ENCODE results near the gene PRKD2.

The PRKD2 gene

DNA sequence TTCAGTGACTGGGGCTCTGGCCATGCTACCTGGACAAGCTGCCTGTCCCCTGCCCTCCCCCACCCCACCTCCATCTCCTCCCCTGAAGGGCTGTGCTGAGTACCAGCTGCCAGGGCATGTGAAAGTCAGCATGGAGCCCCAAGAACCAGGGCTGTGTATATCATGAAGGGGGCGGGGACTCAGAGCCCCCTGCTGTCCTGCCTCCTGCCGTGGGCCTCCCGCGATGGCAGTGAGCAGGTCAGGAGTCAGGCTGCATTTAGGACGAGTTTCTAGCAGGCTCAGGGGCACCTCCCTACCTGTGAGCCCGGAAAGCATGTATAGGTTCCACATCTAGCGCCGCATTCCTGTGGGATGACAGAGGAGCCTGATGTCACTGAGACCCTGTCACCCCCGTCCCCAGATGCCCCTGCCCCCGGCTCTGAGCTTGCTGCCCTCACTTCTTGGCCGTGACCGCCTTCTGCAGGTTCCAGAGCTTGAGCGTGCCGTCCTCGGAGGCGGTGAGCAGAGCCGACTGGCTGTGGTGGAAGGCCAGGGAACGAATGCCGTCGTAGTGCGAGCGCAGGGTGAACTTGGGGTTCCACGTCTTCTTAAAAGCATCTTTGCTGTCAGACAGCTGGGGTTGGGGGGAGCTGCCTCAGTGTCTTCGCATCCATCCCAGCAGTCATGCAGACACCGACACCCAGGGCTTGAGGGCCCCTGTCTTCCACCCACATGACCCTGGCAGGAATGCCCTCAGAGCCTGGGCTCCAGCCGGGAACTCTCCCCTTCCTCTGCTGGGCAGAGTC lies 8.3 kb upstream of the PRKD2 start:
- no peak for FAIRE-seq
- no peak for DNase-seq (ENCODE audit: low spot score)

- no peak for DNase-seq (ENCODE audit: low spot score)
- no peak for FAIRE-seq
Observed at GRCh38 chr19:46724468-46724867, 7.6 kb upstream of the PRKD2 start.

- no peak for DNase-seq (ENCODE audit: low spot score)
- FAIRE-seq, result no peak
Observed at GRCh38 chr19:46723471-46723870, 6.6 kb upstream of the PRKD2 start.

- DNase-seq (ENCODE audit: low spot score) (no peak), FAIRE-seq (no peak)
Observed at GRCh38 chr19:46723023-46723461, 6.1 kb upstream of the PRKD2 start.

DNA sequence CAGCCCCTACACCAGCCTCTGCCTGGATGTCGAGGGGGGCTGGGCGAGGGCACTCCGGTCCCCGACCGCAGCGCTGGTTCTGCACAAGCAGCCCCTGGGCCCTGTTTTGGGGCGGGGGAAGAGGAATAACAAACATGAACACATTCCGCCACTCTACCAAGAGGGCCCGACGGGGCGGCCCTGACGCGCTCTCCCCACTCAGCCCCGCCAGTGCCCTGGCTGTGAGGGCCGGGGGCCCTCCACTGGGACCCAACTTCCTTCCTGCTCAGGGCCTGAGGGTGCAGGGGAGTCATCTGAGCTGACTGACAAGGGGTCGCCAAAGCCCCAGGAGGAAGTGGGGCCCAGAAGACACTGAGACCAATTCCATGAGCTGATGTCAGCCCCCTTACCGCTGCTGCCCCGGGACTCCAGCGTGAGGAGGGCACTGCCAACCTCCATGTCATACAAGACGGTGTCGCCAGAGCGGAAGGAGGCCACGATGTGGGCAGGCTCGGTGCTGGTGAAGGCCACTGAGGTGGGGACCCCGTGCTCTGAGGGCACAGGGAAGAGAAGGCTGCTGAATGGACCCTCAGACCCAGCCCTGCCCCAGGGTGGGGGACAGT lies 5.6 kb upstream of the PRKD2 start:
- DNase-seq (ENCODE audit: low spot score) (no peak), FAIRE-seq (no peak)

GRCh38 chr19:46722004-46722380 lies 5.1 kb upstream of the PRKD2 start:
- FAIRE-seq (no peak), DNase-seq (ENCODE audit: low spot score) (no peak)

- DNase-seq (ENCODE audit: low spot score), result no peak
- no peak for FAIRE-seq
Observed at GRCh38 chr19:46721269-46722003, 4.5 kb upstream of the PRKD2 start.

DNA sequence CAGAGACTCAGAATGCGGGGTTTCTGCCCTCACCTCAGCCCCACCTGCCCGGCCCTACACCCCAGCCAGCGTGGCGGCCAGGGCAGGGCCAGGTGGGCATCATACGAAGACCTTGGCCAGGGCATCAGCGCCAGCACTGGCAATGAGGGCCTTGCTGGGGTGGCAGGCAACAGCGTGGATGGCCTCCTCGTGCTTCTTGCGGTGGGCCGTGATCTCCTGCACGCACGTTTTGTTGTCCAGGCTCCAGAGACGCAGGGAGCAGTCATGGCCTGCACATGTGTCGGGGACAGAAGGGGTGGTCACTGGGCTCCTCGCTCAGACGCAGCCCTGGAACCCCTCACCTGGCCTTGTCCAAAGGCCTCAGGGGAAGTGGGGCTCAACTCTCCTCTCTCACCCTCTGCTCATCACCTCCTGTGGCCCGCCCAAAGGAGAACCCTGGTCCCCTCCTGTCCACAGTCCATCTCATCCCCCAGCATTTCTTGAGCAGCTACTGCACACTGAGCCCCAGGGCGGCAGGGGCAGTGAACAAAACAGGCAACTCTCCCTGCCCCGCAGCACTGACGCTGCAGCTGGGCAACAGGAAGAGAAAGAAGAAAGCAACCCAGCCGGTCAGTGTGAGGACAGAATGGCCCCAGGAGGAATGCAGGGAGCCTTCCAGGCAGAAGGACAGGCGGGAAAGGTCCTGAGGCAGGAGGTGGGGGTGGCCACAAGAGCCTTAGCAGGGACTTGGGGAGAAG lies 3.8 kb upstream of the PRKD2 start:
- FAIRE-seq (no peak), DNase-seq (ENCODE audit: low spot score) (no peak)

- no peak for FAIRE-seq
- DNase-seq (ENCODE audit: low spot score), result no peak
Observed at GRCh38 chr19:46719629-46720502, 3.0 kb upstream of the PRKD2 start.

DNA sequence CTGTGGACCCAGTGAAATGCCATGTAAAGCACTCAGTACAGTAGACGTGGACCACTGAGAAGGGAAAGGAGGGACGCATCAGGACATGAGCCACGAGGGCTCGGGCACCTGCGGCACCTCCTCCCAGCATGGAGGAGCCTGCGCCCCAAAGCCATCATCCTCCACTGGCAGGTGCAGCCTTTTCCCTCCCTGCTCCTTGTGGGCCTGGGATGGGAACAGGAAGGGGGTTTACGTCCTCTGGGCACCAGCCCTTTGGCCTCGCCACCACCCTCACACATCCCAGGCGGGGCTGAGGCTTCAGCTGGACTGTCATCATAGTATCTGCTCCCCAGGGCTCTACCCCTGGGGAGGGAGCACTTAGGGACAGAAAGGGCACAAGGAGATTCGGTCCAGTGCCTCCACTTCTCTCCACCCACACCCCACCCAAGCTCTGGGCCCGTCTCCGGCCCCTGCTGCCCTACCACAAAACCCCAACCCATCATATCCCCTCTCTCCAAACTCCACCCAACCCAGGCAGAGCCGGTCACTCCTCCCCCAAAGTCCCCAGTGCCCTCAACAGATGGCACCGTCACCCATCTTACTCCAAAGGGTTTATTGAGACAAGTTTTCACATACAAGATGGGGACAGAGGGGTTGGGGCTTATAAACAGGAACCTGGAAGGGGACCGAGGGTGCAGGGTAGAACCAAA lies 2.2 kb upstream of the PRKD2 start:
- DNase-seq (ENCODE audit: low spot score) (no peak), FAIRE-seq (no peak)

DNA sequence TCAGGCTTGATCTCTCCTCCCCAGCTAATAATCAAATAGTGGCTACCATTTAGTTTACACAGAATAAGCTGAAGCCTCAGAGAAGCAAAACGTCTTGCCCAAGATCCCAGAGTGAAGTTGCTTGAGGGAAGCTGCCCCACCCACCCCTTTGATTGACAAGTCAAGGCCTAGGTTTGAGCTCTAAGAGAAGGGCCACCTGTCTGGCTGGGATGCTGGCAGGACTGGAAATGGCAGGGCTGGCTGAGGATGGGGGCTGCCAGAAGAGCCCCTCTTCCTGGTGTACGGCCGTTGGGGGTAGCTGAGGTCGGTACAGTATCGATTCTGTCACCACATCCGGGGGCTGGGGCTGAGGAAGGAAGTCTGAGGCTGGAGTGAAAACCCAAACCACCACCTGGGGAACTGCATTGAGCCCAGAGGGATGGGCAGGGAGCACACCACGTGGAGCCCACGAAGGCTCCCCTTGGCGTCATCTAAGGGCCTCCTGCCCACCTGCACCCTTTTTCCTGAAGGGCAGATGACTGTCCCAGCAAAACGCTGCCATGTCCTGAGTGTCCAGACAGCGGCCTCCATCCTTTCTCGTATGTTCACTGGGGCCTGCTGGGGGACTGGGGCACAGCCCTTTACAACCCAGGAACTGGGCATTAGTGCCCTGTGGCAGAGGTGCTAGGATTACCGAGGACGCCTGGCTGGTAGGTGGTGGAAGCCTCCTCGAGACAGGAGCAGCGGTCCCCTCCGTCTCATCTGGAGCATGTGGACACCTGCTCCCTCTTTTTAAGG lies 1.4 kb upstream of the PRKD2 start:
- FAIRE-seq (no peak), DNase-seq (ENCODE audit: low spot score) (no peak)

- FAIRE-seq (no peak), DNase-seq (ENCODE audit: low spot score) (no peak)
Observed at GRCh38 chr19:46717716-46718143, 816 bp upstream of the PRKD2 start.

- DNase-seq (ENCODE audit: low spot score), result no peak
Observed at GRCh38 chr19:46716672-46717033, 261 bp downstream of the PRKD2 start.

GRCh38 chr19:46715975-46716671 lies 791 bp downstream of the PRKD2 start:
- FAIRE-seq (no peak), DNase-seq (ENCODE audit: low spot score) (no peak)

More at GRCh38 chr19:46716672-46717033, 261 bp downstream of the PRKD2 start:
- no peak for FAIRE-seq

DNA sequence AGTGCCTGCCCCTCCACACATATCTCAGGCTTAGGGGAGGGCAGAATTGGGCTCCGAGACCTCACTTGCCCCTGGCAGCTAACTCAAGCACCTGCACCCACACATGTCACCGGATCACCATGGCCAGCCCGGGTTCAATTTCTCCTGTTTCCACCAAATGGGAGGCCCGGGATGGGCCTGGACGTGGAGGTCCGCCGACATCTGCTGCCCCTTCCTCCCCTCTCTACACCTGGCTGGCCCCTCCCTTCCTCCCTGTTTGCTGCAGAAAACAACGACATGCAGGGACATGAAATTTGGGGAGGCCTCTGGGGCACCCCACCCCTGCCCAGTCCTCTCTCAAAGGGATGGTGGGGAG lies 1.3 kb downstream of the PRKD2 start:
- FAIRE-seq (no peak), DNase-seq (ENCODE audit: low spot score) (no peak)

DNA sequence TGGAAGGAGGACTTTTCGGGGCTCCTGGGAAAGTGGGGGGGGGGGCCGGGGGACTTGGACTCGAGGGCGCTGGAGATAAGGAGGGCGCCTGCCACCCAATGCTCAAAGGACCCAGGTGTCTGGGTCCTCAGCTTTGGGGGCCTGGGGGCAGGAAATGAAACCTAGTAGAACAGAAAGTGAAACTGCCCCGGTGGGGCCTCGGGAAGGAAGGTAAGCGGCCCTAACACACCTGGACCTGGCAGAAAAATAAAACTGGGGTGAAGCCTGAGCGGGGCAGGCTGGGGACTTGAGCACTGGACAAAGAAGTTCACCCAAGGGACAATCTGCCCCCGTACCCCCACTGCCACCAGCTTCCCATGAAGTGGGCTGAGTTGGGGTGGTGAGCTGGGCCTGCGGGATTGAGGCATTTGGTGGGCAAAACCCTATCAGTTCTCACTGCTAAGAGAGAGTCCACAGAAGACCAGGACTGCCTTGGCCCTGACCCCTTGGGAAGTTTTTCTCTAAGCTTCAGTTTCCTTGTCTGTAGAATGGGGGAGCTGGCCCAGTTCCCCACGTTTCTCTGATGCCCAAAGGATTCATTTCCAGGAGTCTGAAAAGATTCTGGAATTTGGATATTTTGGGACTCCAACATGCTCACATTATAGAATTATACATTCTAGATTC lies 2.3 kb downstream of the PRKD2 start:
- FAIRE-seq (no peak), DNase-seq (ENCODE audit: low spot score) (no peak)

DNA sequence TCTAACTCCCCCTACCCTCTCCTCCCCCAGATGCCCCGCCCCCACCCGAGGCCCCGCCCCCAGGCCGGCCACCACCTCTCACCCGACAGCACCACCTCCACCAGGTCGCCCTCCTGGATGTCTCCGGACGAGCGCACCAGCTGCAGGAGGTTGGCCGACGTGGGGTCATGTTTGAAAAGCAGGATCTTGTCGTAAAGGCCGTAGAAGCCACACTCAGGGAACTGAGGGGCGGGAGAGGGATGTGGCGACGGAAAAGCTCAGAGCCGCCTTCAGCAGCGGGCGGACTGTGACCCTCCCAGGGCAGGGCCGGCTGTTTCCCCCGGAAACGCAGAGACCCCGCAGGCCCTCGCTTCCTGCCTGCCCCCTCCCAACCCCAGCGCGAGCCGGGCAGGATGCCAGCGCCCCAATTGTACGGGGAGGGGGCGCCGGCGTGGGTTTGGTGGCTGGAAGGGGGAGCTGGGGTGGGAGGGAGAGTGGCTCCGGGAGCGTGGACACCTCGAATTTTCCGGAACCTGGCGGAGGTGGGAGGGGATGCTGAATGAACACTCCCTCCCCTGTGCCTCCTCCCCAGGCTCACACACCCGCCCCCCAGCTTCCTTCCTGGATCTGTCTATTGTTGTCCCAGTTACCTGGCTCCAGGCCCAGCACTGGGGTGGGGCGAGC lies 3.0 kb downstream of the PRKD2 start:
- DNase-seq (ENCODE audit: low spot score) (peak; percentile 95), FAIRE-seq (no peak)
